Suprapubic skin (tissue), 4 donors: Measurements from ENCODE around the gene PTPRN2. TPM values are rescaled to one million over a fixed set of nuclear protein-coding genes. Genes with fewer than 3 reads are reported as not detected.
"Not testable (repeated sequence)": the region's sequence is repeated elsewhere in the genome, so short reads cannot be mapped to it uniquely, and the experiment has no call there.

Experiments used
- DNase-seq, 2 donors: peaks; one replicate each; pipeline ENCODE4 v3.0.0-alpha.2; 2019; ENCODE audit warnings: low spot score in 2 of 2
- H3K27ac ChIP-seq: fragments of 200-600 bp; sonication (generic); one replicate; pipeline ENCODE4 v1.5.1; 2019
- H3K27me3 ChIP-seq: fragments of 200-600 bp; sonication (generic); one replicate; pipeline ENCODE4 v1.5.1; 2019
- H3K36me3 ChIP-seq: fragments of 200-600 bp; sonication (generic); one replicate; pipeline ENCODE4 v1.5.1; 2019
- H3K4me1 ChIP-seq: fragments of 200-600 bp; sonication (generic); one replicate; pipeline ENCODE4 v1.5.1; 2019
- H3K4me3 ChIP-seq: fragments of 200-600 bp; sonication (generic); one replicate; pipeline ENCODE4 v1.5.1; 2019; ENCODE audit warnings: mild to moderate bottlenecking
- H3K9me3 ChIP-seq: fragments of 200-600 bp; sonication (generic); one replicate; pipeline ENCODE4 v1.5.1; 2019
- EP300 ChIP-seq: sonication (generic); formaldehyde crosslinking; IDR thresholded peaks from one replicate; pipeline ENCODE4 v1.6.1; 2017; ENCODE audit warnings: antibody characterized with exemption
- POLR2A ChIP-seq, 2 donors: fragments of 450-650 bp; IDR thresholded peaks; one replicate each; pipeline ENCODE4 v1.6.1; 2017; ENCODE audit warnings: antibody characterized with exemption in 2 of 2, mild to moderate bottlenecking in 2 of 2, moderate library complexity in 2 of 2
- POLR2AphosphoS5 ChIP-seq, 3 donors: sonication (generic); formaldehyde crosslinking; IDR thresholded peaks; one replicate each; pipeline ENCODE4 v1.6.1; 2017; ENCODE audit warnings: antibody characterized with exemption in 3 of 3
- WGBS: methylation state at CpG from one replicate; pipeline ENCODE4 v1.1.5; 2018; 5-methylcytosine and 5-hydroxymethylcytosine counted together
- total RNA-seq, 4 donors: library from RNA; depleted of rRNA; stranded (reverse); fragments of >200 nt; gene quantifications; one replicate each; pipeline ENCODE4 v1.1.0, GENCODE V29; 2016
- TF ChIP-seq, protein P1 (sequence below), 2 donors: fragments of 200-600 bp in 1 of 2; fragments of 450-650 bp in 1 of 2; sonication (generic) in 1 of 2; IDR thresholded peaks; one replicate each; pipeline ENCODE4 v1.5.1; 2016 to 2019; ENCODE audit warnings: antibody characterized with exemption in 2 of 2, mild to moderate bottlenecking in 1 of 2, moderate library complexity in 1 of 2

PTPRN2 gene
- total RNA-seq, 4 donors from 2014 or later, result 0.23 to 1.8 (median 1.3) TPM

DNA sequence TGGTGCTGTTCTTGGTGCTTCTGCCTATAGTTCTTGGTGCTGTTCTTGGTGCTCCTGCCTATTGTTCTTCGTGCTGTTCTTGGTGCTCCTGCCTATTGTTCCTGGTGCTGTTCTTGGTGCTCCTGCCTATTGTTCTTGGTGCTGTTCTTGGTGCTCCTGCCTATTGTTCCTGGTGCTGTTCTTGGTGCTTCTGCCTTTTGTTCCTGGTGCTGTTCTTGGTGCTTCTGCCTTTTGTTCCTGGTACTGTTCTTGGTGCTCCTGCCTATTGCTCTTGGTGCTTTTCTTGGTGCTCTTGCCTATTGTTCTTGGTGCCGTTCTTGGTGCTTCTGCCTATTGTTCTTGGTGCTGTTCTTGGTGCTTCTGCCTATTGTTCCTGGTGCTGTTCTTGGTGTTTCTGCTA is 71.1 kb downstream of the PTPRN2 start:
- no peaks in the 10 kb centered on the region for H3K36me3 ChIP-seq
- TF ChIP-seq POLR2AphosphoS5 (IDR thresholded peaks at IDR 0.05) (no peak), EP300 (no peak), POLR2A (IDR thresholded peaks at IDR 0.05) (no peak)
- TF ChIP-seq, protein P1, sequence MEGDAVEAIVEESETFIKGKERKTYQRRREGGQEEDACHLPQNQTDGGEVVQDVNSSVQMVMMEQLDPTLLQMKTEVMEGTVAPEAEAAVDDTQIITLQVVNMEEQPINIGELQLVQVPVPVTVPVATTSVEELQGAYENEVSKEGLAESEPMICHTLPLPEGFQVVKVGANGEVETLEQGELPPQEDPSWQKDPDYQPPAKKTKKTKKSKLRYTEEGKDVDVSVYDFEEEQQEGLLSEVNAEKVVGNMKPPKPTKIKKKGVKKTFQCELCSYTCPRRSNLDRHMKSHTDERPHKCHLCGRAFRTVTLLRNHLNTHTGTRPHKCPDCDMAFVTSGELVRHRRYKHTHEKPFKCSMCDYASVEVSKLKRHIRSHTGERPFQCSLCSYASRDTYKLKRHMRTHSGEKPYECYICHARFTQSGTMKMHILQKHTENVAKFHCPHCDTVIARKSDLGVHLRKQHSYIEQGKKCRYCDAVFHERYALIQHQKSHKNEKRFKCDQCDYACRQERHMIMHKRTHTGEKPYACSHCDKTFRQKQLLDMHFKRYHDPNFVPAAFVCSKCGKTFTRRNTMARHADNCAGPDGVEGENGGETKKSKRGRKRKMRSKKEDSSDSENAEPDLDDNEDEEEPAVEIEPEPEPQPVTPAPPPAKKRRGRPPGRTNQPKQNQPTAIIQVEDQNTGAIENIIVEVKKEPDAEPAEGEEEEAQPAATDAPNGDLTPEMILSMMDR (IDR thresholded peaks at IDR 0.05), result no peak
- H3K9me3 ChIP-seq, result peaks cover 4% of the 10 kb centered on the region
- peaks cover 15% of the 10 kb centered on the region for H3K27me3 ChIP-seq
- 91% methylated on average over 2 of the region's 2 CpGs for WGBS
- no peak for DNase-seq
- H3K4me1 ChIP-seq, result no peaks in the 10 kb centered on the region
- no peak overlapping the region for H3K27ac ChIP-seq
- no peak overlapping the region for H3K4me3 ChIP-seq

GRCh38 chr7:158512869-158513268 is 74.8 kb downstream of the PTPRN2 start:
- Histone ChIP-seq H3K36me3 (no peaks in the 10 kb centered on the region), H3K27me3 (peaks cover 9% of the 10 kb centered on the region), H3K4me3 (no peak overlapping the region), H3K27ac (no peak overlapping the region), H3K4me1 (no peaks in the 10 kb centered on the region), H3K9me3 (peaks cover 9% of the 10 kb centered on the region)
- WGBS, result 86% methylated on average over 6 of the region's 6 CpGs
- no peak for TF ChIP-seq POLR2A (IDR thresholded peaks at IDR 0.05)
- TF ChIP-seq, protein P1 (IDR thresholded peaks at IDR 0.05), result no peak
- TF ChIP-seq EP300, result no peak
- no peak for TF ChIP-seq POLR2AphosphoS5 (IDR thresholded peaks at IDR 0.05)
- DNase-seq, result no peak

DNA sequence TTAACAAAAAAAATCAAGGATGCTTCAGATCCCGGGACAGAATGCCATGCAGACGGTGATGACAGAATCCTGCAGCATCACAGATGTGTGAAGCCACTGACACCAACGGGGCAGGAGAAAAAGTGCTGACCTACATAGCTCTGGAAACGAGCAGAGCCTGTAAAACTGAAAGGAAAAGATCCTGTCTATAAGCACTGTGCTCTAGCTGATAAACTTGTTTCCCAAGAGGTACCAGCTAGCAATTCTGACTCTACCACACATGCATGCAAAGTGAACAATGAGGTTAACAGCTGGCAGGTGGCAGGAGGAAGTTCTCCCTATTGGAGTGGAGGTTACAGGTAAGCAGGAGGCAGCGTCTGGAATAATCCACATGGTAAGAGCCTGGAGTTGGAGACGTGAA is 75.6 kb downstream of the PTPRN2 start:
- H3K27ac ChIP-seq, result no peak overlapping the region
- WGBS, result 85% methylated on average over 6 of the region's 6 CpGs

DNA sequence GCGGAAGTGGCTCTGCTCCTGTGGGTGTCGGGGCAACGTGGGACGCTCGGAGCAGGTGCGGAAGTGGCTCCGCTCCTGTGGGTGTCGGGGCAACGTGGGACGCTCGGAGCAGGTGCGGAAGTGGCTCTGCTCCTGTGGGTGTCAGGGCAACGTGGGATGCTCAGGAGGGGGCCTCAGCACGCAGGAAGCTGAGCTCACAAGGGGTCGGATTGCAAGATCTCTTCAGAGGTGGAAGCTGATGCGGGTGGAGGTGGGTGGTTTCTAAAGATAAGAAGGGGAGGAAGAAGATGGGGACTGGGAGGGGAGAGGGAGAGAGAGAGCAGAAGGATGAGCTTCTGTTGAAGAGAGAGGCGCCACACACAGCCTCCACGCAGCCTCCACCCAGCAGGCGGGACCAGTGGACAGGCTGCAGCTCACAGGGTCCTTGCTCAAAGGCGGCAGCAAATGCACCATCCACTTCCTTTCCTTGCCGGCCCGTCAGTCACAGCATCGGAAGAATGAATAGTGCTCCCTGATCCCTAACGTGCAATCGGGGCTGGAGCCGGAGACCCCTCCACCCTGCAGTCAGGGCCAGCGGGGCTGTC is 78.7 kb downstream of the PTPRN2 start:
- no peaks in the 10 kb centered on the region for H3K4me1 ChIP-seq
- no peaks in the 10 kb centered on the region for H3K36me3 ChIP-seq
- no peak for DNase-seq
- H3K9me3 ChIP-seq, result peaks cover 24% of the 10 kb centered on the region
- no peak overlapping the region for H3K27ac ChIP-seq
- TF ChIP-seq EP300, result no peak
- TF ChIP-seq POLR2A (IDR thresholded peaks at IDR 0.05), result no peak
- TF ChIP-seq, protein P1 (IDR thresholded peaks at IDR 0.05), result no peak
- no peak for TF ChIP-seq POLR2AphosphoS5 (IDR thresholded peaks at IDR 0.05)
- WGBS, result 72% methylated on average over 18 of the region's 27 CpGs
- no peaks in the 10 kb centered on the region for H3K27me3 ChIP-seq
- no peak overlapping the region for H3K4me3 ChIP-seq

More for the DNA sequence above, 75.6 kb downstream of the PTPRN2 start:
- no peak for DNase-seq
- Histone ChIP-seq H3K4me3 (no peak overlapping the region), H3K4me1 (no peaks in the 10 kb centered on the region), H3K9me3 (peaks cover 9% of the 10 kb centered on the region), H3K36me3 (no peaks in the 10 kb centered on the region), H3K27me3 (peaks cover 5% of the 10 kb centered on the region)
- TF ChIP-seq POLR2AphosphoS5 (IDR thresholded peaks at IDR 0.05), result no peak
- no peak for TF ChIP-seq POLR2A (IDR thresholded peaks at IDR 0.05)
- TF ChIP-seq, protein P1 (IDR thresholded peaks at IDR 0.05), result no peak

GRCh38 chr7:158508321-158508720 is 79.3 kb downstream of the PTPRN2 start:
- DNase-seq, H3K4me3 ChIP-seq, H3K36me3 ChIP-seq, H3K27ac ChIP-seq, H3K4me1 ChIP-seq, H3K27me3 ChIP-seq: not testable (repeated sequence)
- peaks cover 24% of the 10 kb centered on the region for H3K9me3 ChIP-seq
- WGBS, result 75% methylated on average over 6 of the region's 16 CpGs

DNA sequence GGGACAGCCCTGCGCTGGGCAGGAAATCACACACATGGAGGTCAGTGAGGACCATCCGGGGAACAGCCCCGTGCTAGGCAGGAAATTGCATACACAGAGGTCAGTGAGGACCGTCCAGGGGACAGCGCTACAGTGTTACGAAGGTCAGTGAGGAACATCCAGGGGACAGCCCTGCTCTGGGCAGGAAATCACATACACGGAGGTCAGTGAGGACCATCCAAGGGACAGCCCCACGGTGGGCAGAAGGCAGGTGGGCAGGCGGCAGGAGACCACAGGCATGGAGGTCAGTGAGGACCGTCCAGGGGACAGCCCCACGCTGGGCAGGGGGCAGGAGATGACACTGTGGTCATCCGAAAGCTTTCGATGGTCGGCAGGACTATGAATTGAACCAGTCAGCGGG is 79.7 kb downstream of the PTPRN2 start:
- Histone ChIP-seq H3K27me3 (no peaks in the 10 kb centered on the region), H3K27ac (no peak overlapping the region), H3K4me3 (no peak overlapping the region), H3K36me3 (no peaks in the 10 kb centered on the region), H3K9me3 (peaks cover 24% of the 10 kb centered on the region), H3K4me1 (no peaks in the 10 kb centered on the region)
- DNase-seq, result no peak
- 78% methylated on average over 15 of the region's 15 CpGs for WGBS
- no peak for TF ChIP-seq POLR2A (IDR thresholded peaks at IDR 0.05)
- no peak for TF ChIP-seq EP300
- TF ChIP-seq POLR2AphosphoS5 (IDR thresholded peaks at IDR 0.05), result no peak
- TF ChIP-seq, protein P1 (IDR thresholded peaks at IDR 0.05), result no peak

- not testable (repeated sequence) for DNase-seq, H3K4me3 ChIP-seq, H3K27ac ChIP-seq, H3K4me1 ChIP-seq, H3K27me3 ChIP-seq, H3K36me3 ChIP-seq
- WGBS, result 79% methylated on average over 7 of the region's 7 CpGs
- H3K9me3 ChIP-seq, result peaks cover 24% of the 10 kb centered on the region
Observed at GRCh38 chr7:158507175-158507574, 80.4 kb downstream of the PTPRN2 start.
